IMR-90 (cell line): Measurements from ENCODE around the gene CCDC184. TPM values are rescaled to one million over a fixed set of nuclear protein-coding genes. Genes with fewer than 3 reads are reported as not detected.

Experiments
- ATAC-seq: fragments of 200-7000 bp; cut with Tn5 transposase; 2 replicates; pipeline ENCODE4 v1.9.1; 2020; ENCODE audit warnings: low read depth, mild to moderate bottlenecking, moderate library complexity
- BruUV-seq: library from RNA; stranded (reverse); fragments of 400-500 nt; replicated peaks from 2 replicates; lab custom pipeline; 2021; lab: Mats Ljungman, UMichigan
- CTCF ChIA-PET: fragments of 300-600 bp; formaldehyde crosslinking; extraction: SDS; loops from one replicate; lab custom pipeline; 2021; ENCODE audit warnings: antibody characterized with exemption; lab: Yijun Ruan, JAX
- POLR2A ChIA-PET: fragments of 300-600 bp; sonication (Branson Sonifier 250); formaldehyde crosslinking; loops from one replicate; lab custom pipeline; 2022; ENCODE audit warnings: antibody characterized with exemption; ENCODE audit not compliant: unreplicated experiment; lab: Charles Lee
- DNase-seq: peaks from one replicate; pipeline ENCODE4 v3.0.0; 2013
- H2AFZ ChIP-seq: replicated peaks from 2 replicates; pipeline ENCODE3; 2013; ENCODE audit warnings: low read length, mild to moderate bottlenecking; ENCODE audit not compliant: poor library complexity
- H2AK5ac ChIP-seq: 2 replicates; pipeline ENCODE4 v1.6.1; 2013; ENCODE audit warnings: low read depth, low read length, inconsistent platforms
- H2AK9ac ChIP-seq: replicated peaks from 2 replicates; pipeline ENCODE3; 2013; ENCODE audit warnings: mild to moderate bottlenecking, low read depth, low read length, moderate library complexity; ENCODE audit not compliant: poor library complexity
- H2BK120ac ChIP-seq: 2 replicates; pipeline ENCODE4 v1.6.1; 2013; ENCODE audit warnings: low read depth, low read length, inconsistent platforms
- H2BK15ac ChIP-seq: 3 replicates; pipeline ENCODE4 v1.6.1; 2013; ENCODE audit warnings: low read depth, low read length, inconsistent platforms
- H2BK20ac ChIP-seq: 2 replicates; pipeline ENCODE4 v1.6.1; 2013; ENCODE audit warnings: low read depth, mild to moderate bottlenecking, inconsistent platforms, low read length, moderate library complexity
- H2BK5ac ChIP-seq: 2 replicates; pipeline ENCODE4 v1.6.1; 2013; ENCODE audit warnings: mild to moderate bottlenecking, low read depth, low read length, inconsistent platforms; ENCODE audit not compliant: poor library complexity, severe bottlenecking
- H3K14ac ChIP-seq: replicated peaks from 2 replicates; pipeline ENCODE4 v1.6.1; 2013; ENCODE audit warnings: low read depth, low read length, inconsistent platforms
- H3K18ac ChIP-seq: 2 replicates; pipeline ENCODE4 v1.6.1; 2013; ENCODE audit warnings: low read depth, low read length, control low read depth
- H3K23ac ChIP-seq: 2 replicates; pipeline ENCODE4 v1.6.1; 2013; ENCODE audit warnings: low read depth, low read length, inconsistent platforms
- H3K27ac ChIP-seq: 2 replicates; pipeline ENCODE4 v1.5.1; 2013; ENCODE audit warnings: mild to moderate bottlenecking, control low read depth, low read length; ENCODE audit not compliant: insufficient read depth
- H3K27me3 ChIP-seq: 2 replicates; pipeline ENCODE4 v1.6.1; 2013; ENCODE audit warnings: low read length; ENCODE audit not compliant: control insufficient read depth, insufficient read depth
- H3K36me3 ChIP-seq: 2 replicates; pipeline ENCODE4 v1.6.1; 2013; ENCODE audit warnings: low read length, mixed read lengths; ENCODE audit not compliant: control insufficient read depth, insufficient read depth
- H3K4ac ChIP-seq: 2 replicates; pipeline ENCODE4 v1.6.1; 2013; ENCODE audit warnings: low read depth, low read length, inconsistent platforms
- H3K4me1 ChIP-seq: 2 replicates; pipeline ENCODE4 v1.6.1; 2013; ENCODE audit warnings: low read length, mixed read lengths; ENCODE audit not compliant: control insufficient read depth, insufficient read depth
- H3K4me2 ChIP-seq: 2 replicates; pipeline ENCODE4 v1.6.1; 2013; ENCODE audit warnings: low read depth, mild to moderate bottlenecking, control low read depth, low read length, moderate library complexity
- H3K4me3 ChIP-seq: 2 replicates; pipeline ENCODE4 v1.5.1; 2013; ENCODE audit warnings: low read depth, mild to moderate bottlenecking, control low read depth, low read length, moderate library complexity; ENCODE audit not compliant: insufficient read depth
- H3K56ac ChIP-seq: 2 replicates; pipeline ENCODE4 v1.6.1; 2013; ENCODE audit warnings: low read length, inconsistent platforms; ENCODE audit not compliant: insufficient read depth; ENCODE audit errors: extremely low read depth
- H3K79me1 ChIP-seq, 2 experiments: 2 replicates each; pipeline ENCODE4 v1.6.1; 2013; ENCODE audit warnings: low read length in 2 of 2, inconsistent platforms in 1 of 2, low read depth in 1 of 2
- H3K9ac ChIP-seq: 2 replicates; pipeline ENCODE4 v1.6.1; 2013; ENCODE audit warnings: low read depth, low read length, control low read depth
- H3K9me1 ChIP-seq: 2 replicates; pipeline ENCODE4 v1.6.1; 2013; ENCODE audit warnings: low read length, inconsistent platforms; ENCODE audit not compliant: insufficient read depth
- H3K9me3 ChIP-seq: 2 replicates; pipeline ENCODE4 v1.6.1; 2013; ENCODE audit warnings: low read length; ENCODE audit not compliant: control insufficient read depth, insufficient read depth
- H4K20me1 ChIP-seq: 2 replicates; pipeline ENCODE4 v1.6.1; 2013; ENCODE audit warnings: low read length, inconsistent platforms; ENCODE audit not compliant: insufficient read depth
- H4K5ac ChIP-seq: 2 replicates; pipeline ENCODE4 v1.6.1; 2013; ENCODE audit warnings: mild to moderate bottlenecking, low read depth, low read length, control low read depth
- H4K8ac ChIP-seq, 2 experiments: 2 replicates each; pipeline ENCODE4 v1.6.1; 2013; ENCODE audit warnings: low read depth in 2 of 2, low read length in 2 of 2, control low read depth in 1 of 2, inconsistent platforms in 1 of 2
- H4K91ac ChIP-seq: 2 replicates; pipeline ENCODE4 v1.6.1; 2013; ENCODE audit warnings: low read depth, low read length, inconsistent platforms; ENCODE audit not compliant: insufficient read depth
- NFE2L2 ChIP-seq: fragments of 150-350 bp; IDR thresholded peaks from 2 replicates; pipeline ENCODE4 v1.6.1; 2016; ENCODE audit warnings: low read depth, mild to moderate bottlenecking, low read length
- RAD21 ChIP-seq: IDR thresholded peaks from 2 replicates; pipeline ENCODE4 v1.6.1; 2012; ENCODE audit warnings: low read length, improper control_type of control experiment
- WGBS, 2 experiments: methylation state at CpG; one replicate each; pipeline versions ENCODE4 v1.1.5 to v1.1.7; 2013; ENCODE audit warnings: missing lambda C conversion rate in 2 of 2; ENCODE audit not compliant: insufficient read length in 1 of 2; ENCODE audit errors: extremely low coverage in 2 of 2; 5-methylcytosine and 5-hydroxymethylcytosine counted together
- dilution Hi-C: fragments of 300-500 bp; cut with HindIII; formaldehyde crosslinking; loops from one replicate; pipeline ENCODE4 v1.14.3; 2018; ENCODE audit warnings: low sequenced_read_pairs; ENCODE audit not compliant: unreplicated experiment
- in situ Hi-C: fragments of 300-500 bp; cut with MboI; formaldehyde crosslinking; loops from 3 replicates; pipeline ENCODE4 v1.14.3; 2019; ENCODE audit warnings: low sequenced_read_pairs, inconsistent platforms, mixed read lengths
- intact Hi-C: fragments of 100-400 bp; cut with micrococcal nuclease; formaldehyde crosslinking; loops from 2 replicates; pipeline ENCODE4 v1.10.0; 2022
- polyA plus RNA-seq, 3 experiments: library from polyadenylated mRNA; depleted of rRNA; stranded (reverse); fragments of >200 nt; gene quantifications; 2 replicates each; pipeline ENCODE4 v1.2.3, GENCODE V29; 2012; ENCODE audit warnings: low replicate concordance in 1 of 3
- total RNA-seq: library from RNA; depleted of rRNA; stranded (reverse); fragments of >200 nt; gene quantifications from 2 replicates; pipeline ENCODE4 v1.2.3, GENCODE V29; 2012

Gene CCDC184
- total and polyA plus RNA-seq, 2 of the 4 experiments (the other 2 are of a cell fraction): 0.18 to 0.22 TPM

- Histone ChIP-seq H2BK120ac (no peak overlapping the region), H3K79me1 (peaks cover 0 to 8% of the 10 kb centered on the region in 2 experiments; a peak in 2 of 4 replicates), H3K23ac (0 out of 2 replicates have a peak overlapping the region, but pooled peaks have one; percentile 36), H3K27ac (peak overlapping the region; percentile 77; the same call in 1 of the 2 replicates), H3K4ac (peak overlapping the region; percentile 94), H4K8ac (peak overlapping the region; percentile 99; a peak in 3 of 4 replicates), H3K4me2 (peak overlapping the region; percentile 77), H2AK5ac (no peak overlapping the region), H3K9me1 (peaks cover 3% of the 10 kb centered on the region; the same call in 1 of the 2 replicates), H4K20me1 (no peaks in the 10 kb centered on the region), H3K36me3 (no peaks in the 10 kb centered on the region), H3K9me3 (no peaks in the 10 kb centered on the region), H4K5ac (peak overlapping the region; percentile 90), H2AFZ (peak overlapping the region; percentile 96), H3K18ac (peak overlapping the region; percentile 35; the same call in 1 of the 2 replicates), H3K27me3 (peaks cover 3% of the 10 kb centered on the region), H3K9ac (no peak overlapping the region), H3K4me3 (peak overlapping the region; percentile 55), H3K56ac (no peak overlapping the region), H2BK15ac (0 out of 3 replicates have a peak overlapping the region, but pooled peaks have one; percentile 70), H2BK5ac (peak overlapping the region; percentile 87), H3K4me1 (peaks cover 6% of the 10 kb centered on the region; the same call in 1 of the 2 replicates), H2AK9ac (peak overlapping the region; percentile 44), H4K91ac (peak overlapping the region; percentile 96; the same call in 1 of the 2 replicates), H2BK20ac (no peak overlapping the region), H3K14ac (no peak overlapping the region; the same call in 1 of the 2 replicates)
- ChIA-PET CTCF (interaction anchor here (1.4 to 3.8 kb wide), 3 partner anchors 10 to 34 kb away, joined by 4 to 18 read pairs (median 5); partner anchors contain the start of gene CCDC184), POLR2A (no interaction called here)
- TF ChIP-seq RAD21 (no peak), NFE2L2 (no peak)
- in situ Hi-C loops: no loop called here
- DNase-seq (no peak), ATAC-seq (no peak)
- intact Hi-C loops: loop anchor here (5.0 kb wide), 2 partner anchors 153 to 613 kb away; partner anchors contain the start of gene ZNF641
- dilution Hi-C loops: no loop called here
- BruUV-seq: no TSS peak
- no CpG with 5 or more reads among the region's 10 CpGs for WGBS, 2 experiments
Observed at GRCh38 chr12:48198985-48199384, 15.5 kb downstream of the CCDC184 start.
